ENCODE results near the gene TMEM114.
A peak's percentile ranks its signal among the peaks of the same experiment; 100 is the strongest.

Gene TMEM114

DNA sequence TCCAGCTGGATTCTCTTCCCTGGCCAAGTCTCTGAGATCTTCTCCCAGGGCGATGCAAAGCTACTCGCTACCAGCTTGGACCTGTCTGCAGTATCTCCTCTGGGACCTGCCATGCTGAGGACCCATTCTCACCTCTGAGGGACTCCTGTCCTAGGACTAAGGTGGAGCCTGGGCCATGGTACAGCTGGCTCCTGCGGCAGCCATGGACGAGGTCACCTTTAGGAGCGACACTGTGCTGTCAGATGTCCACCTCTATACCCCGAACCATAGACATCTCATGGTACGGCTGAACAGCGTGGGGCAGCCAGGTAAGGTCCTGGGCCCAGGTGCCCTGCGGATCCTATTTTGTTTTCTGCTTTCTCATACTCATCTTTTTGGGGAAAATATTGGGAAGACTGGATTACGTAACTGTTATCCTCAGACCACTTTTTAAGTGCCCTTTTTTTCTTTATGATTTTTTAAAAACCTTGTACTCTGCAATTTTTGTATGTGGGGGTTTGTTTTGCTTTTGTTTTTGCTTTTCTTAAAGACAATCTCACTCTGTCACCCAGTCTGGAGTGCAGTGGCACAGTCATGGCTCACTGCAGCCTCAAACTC lies 35.3 kb upstream of the TMEM114 start:
- Mint-ChIP-seq H3K4me1 (peaks cover 20% of the 10 kb centered on the region), H3K27me3 (ENCODE audit: low read depth) (no peaks in the 10 kb centered on the region), H3K36me3 (ENCODE audit: low read depth) (peaks cover 49% of the 10 kb centered on the region), H3K27ac (no peak overlapping the region), H3K4me3 (no peak overlapping the region), H3K9me3 (no peaks in the 10 kb centered on the region)
- TF ChIP-seq, protein P1, sequence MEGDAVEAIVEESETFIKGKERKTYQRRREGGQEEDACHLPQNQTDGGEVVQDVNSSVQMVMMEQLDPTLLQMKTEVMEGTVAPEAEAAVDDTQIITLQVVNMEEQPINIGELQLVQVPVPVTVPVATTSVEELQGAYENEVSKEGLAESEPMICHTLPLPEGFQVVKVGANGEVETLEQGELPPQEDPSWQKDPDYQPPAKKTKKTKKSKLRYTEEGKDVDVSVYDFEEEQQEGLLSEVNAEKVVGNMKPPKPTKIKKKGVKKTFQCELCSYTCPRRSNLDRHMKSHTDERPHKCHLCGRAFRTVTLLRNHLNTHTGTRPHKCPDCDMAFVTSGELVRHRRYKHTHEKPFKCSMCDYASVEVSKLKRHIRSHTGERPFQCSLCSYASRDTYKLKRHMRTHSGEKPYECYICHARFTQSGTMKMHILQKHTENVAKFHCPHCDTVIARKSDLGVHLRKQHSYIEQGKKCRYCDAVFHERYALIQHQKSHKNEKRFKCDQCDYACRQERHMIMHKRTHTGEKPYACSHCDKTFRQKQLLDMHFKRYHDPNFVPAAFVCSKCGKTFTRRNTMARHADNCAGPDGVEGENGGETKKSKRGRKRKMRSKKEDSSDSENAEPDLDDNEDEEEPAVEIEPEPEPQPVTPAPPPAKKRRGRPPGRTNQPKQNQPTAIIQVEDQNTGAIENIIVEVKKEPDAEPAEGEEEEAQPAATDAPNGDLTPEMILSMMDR (IDR thresholded peaks at IDR 0.05; ENCODE audit: unreplicated experiment in 3 of 3): no peak

DNA sequence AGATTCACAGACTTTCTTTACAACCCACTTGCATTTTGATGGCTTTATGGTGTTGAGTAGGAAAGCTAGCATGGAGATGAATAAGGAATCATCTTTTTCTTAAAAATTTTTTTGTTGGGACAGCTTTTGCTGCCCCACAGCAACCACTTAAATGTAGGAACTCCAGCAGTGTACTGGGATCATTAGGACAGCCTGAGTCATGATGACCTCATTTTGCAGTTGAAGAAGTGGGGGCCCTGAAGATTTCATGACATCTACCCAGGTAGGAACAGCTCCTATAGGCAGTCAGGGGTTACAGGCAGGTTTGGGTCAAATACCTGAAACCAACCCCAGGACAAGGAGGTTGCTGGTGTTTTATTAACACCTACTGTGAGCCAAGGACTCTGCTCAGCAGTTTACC lies 33.3 kb upstream of the TMEM114 start:
- Mint-ChIP-seq H3K27me3 (ENCODE audit: low read depth) (no peaks in the 10 kb centered on the region), H3K36me3 (ENCODE audit: low read depth) (peaks cover 36% of the 10 kb centered on the region), H3K4me3 (peak overlapping the region; percentile 56 to 79 (median 70)), H3K4me1 (peaks cover 20% of the 10 kb centered on the region), H3K27ac (no peak overlapping the region), H3K9me3 (no peaks in the 10 kb centered on the region)
- TF ChIP-seq, protein P1 (IDR thresholded peaks at IDR 0.05; ENCODE audit: unreplicated experiment in 3 of 3): no peak

DNA sequence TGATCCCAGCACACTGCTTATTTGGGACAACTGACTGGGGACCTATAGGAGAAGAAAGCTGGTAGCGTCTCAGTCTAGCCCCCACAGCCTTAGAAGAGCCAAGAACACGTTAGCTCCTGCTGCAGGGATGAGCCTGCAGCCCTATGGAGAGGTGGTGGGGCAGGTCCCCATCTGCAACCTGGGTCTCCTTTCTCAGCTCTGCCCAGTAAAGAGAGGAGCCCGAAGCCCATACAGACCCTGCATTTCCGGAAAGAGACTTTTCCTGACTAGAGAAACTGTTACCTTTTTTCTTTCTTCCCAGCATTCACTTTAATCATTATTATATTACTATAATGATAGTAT lies 32.0 kb upstream of the TMEM114 start:
- peaks cover 3% of the 10 kb centered on the region for H3K27me3 Mint-ChIP-seq (ENCODE audit: low read depth)
- TF ChIP-seq, protein P1 (IDR thresholded peaks at IDR 0.05; ENCODE audit: unreplicated experiment in 3 of 3): no peak
- peaks cover 24% of the 10 kb centered on the region for H3K36me3 Mint-ChIP-seq (ENCODE audit: low read depth)
- peak overlapping the region; percentile 58 to 94 (median 94) for H3K27ac Mint-ChIP-seq
- peaks cover 17% of the 10 kb centered on the region for H3K4me1 Mint-ChIP-seq
- H3K9me3 Mint-ChIP-seq: no peaks in the 10 kb centered on the region
- peak overlapping the region; percentile 93 to 98 (median 93) for H3K4me3 Mint-ChIP-seq

DNA sequence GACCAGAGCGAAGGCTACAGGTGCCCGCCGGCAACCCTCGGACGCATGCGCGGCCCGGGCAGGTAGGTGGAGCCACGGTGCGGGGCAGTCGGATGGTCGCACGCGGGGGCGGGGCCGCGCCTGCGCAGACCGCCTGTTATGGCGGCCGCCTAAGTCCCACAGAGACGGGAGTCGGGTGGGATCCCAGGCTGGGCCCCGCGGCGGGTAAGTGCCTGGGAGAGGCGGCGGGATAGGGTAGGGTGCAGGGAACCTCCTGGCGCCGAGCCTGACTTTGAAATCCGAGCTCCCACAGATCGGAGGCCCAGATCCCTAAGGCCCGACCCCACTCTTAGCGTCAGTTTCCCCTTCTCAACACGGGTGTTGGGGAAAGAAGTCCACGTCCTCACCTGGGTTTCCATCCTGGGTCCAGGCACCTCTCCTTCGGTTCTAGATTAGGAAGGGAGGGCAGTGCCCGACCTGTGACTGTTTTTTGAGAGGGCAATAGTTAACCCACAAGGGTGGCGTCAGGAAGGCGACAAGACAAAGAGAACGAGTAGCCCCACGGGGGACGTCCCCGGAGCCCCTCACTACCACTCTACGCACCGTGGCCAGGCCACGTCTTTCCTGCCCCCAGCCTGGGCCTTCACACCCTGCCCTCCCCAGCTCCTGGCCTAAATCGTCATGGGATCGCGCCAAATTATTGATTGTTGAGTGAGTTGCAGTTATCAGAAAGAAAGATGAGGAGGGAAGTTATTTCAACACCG lies 31.4 kb upstream of the TMEM114 start, which contains the start of gene METTL22:
Gene METTL22, plus strand, starts transcription at position 127 of the 743 bp plus-strand sequence. CDS start 3,968 bp downstream, outside the sequence.
- Mint-ChIP-seq H3K27ac (peak within 1 kb of the TSS; percentile 58 to 94 (median 94)), H3K4me3 (peak within 1 kb of the TSS; percentile 93 to 98 (median 93)), H3K4me1 (peaks cover 12% of the 10 kb centered on the region), H3K9me3 (no peaks in the 10 kb centered on the region), H3K36me3 (ENCODE audit: low read depth) (peaks cover 18% of the 10 kb centered on the region), H3K27me3 (ENCODE audit: low read depth) (peaks cover 3% of the 10 kb centered on the region)
- TF ChIP-seq, protein P1 (IDR thresholded peaks at IDR 0.05; ENCODE audit: unreplicated experiment in 3 of 3): no peak

DNA sequence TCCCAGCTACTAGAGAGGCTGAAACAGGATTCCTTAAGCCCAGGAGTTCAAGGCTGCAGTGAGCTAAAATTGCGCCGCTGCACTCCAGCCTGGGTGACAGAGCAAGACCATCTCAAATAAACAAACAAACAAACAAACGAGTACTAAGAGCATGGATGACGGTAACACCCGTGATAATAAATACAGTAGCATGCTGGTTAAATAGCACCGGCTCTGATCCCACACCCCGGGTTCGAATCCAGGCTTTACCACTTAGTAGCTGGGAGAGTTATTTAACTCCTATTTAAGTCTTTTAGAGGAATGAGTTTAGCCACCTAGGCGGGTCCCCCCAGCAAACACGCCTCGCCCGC lies 30.9 kb upstream of the TMEM114 start:
- TF ChIP-seq, protein P1 (IDR thresholded peaks at IDR 0.05; ENCODE audit: unreplicated experiment in 3 of 3): no peak
- Mint-ChIP-seq H3K4me3 (peak overlapping the region; percentile 93 to 98 (median 93)), H3K36me3 (ENCODE audit: low read depth) (peaks cover 18% of the 10 kb centered on the region), H3K4me1 (peaks cover 12% of the 10 kb centered on the region), H3K27ac (peak overlapping the region in 2 of 3 experiments; percentile 94), H3K27me3 (ENCODE audit: low read depth) (peaks cover 3% of the 10 kb centered on the region), H3K9me3 (no peaks in the 10 kb centered on the region)
